SK-N-SH treated with all-trans-retinoic acid at 6 μM for 48 hours (cell line): Measurements from ENCODE around the gene CACNA1B.

Experiments used
- ATAC-seq: fragments of 200-7000 bp; cut with Tn5 transposase; 3 replicates; pipeline ENCODE4 v1.9.1; 2020; ENCODE audit warnings: mild to moderate bottlenecking, moderate library complexity
- ARNTL ChIP-seq: fragments of 450-650 bp; formaldehyde crosslinking; IDR thresholded peaks from 2 replicates; pipeline ENCODE4 v1.5.0; 2020; ENCODE audit warnings: low read depth, mild to moderate bottlenecking, moderate library complexity, borderline replicate concordance
- GLIS3 ChIP-seq: fragments of 250-450 bp; sonication (Bioruptor Pico); IDR thresholded peaks from 2 replicates; pipeline ENCODE4 v1.5.0; 2020; ENCODE audit warnings: mild to moderate bottlenecking, moderate library complexity
- ISL1 ChIP-seq: fragments of 250-450 bp; sonication (Bioruptor Pico); IDR thresholded peaks from 2 replicates; pipeline ENCODE4 v2.1.2; 2022; ENCODE audit warnings: mild to moderate bottlenecking, moderate library complexity
- OSR1 ChIP-seq: fragments of 250-450 bp; sonication (Bioruptor Pico); IDR thresholded peaks from 2 replicates; pipeline ENCODE4 v1.8.0; 2022; ENCODE audit warnings: moderate library complexity, mild to moderate bottlenecking, inconsistent platforms
- POU6F1 ChIP-seq: fragments of 250-450 bp; sonication (Bioruptor Pico); IDR thresholded peaks from 2 replicates; pipeline ENCODE4 v1.8.0; 2021; ENCODE audit warnings: low read depth, mild to moderate bottlenecking, moderate library complexity, borderline replicate concordance
- PPARA ChIP-seq: fragments of 250-450 bp; sonication (Bioruptor Pico); IDR thresholded peaks from 2 replicates; pipeline ENCODE4 v1.5.0; 2020; ENCODE audit warnings: mild to moderate bottlenecking, borderline replicate concordance
- RARB ChIP-seq: fragments of 250-450 bp; sonication (Bioruptor Pico); IDR thresholded peaks from 2 replicates; pipeline ENCODE4 v1.8.0; 2021; ENCODE audit warnings: mild to moderate bottlenecking, moderate library complexity
- SNAI2 ChIP-seq: fragments of 250-450 bp; sonication (Bioruptor Pico); IDR thresholded peaks from 2 replicates; pipeline ENCODE4 v1.5.0; 2020; ENCODE audit warnings: mild to moderate bottlenecking, moderate library complexity
- TCF4 ChIP-seq: fragments of 250-450 bp; sonication (Bioruptor Pico); IDR thresholded peaks from 2 replicates; pipeline ENCODE4 v1.8.0; 2021; ENCODE audit warnings: mild to moderate bottlenecking, moderate library complexity, borderline replicate concordance
- TOX ChIP-seq: fragments of 250-450 bp; sonication (Bioruptor Pico); IDR thresholded peaks from 2 replicates; pipeline ENCODE4 v1.8.0; 2021; ENCODE audit warnings: mild to moderate bottlenecking, moderate library complexity, borderline replicate concordance
- TSHZ2 ChIP-seq: fragments of 250-450 bp; sonication (Bioruptor Pico); IDR thresholded peaks from 2 replicates; pipeline ENCODE4 v1.5.0; 2020; ENCODE audit warnings: mild to moderate bottlenecking, moderate library complexity
- ZC3H10 ChIP-seq: fragments of 250-450 bp; sonication (Bioruptor Pico); IDR thresholded peaks from 2 replicates; pipeline ENCODE4 v1.5.1; 2021; ENCODE audit warnings: mild to moderate bottlenecking, moderate library complexity
- ZFP3 ChIP-seq: fragments of 250-450 bp; sonication (Bioruptor Pico); IDR thresholded peaks from 2 replicates; pipeline ENCODE4 v1.5.0; 2020; ENCODE audit warnings: mild to moderate bottlenecking, moderate library complexity
- ZFP30 ChIP-seq: fragments of 450-650 bp; formaldehyde crosslinking; IDR thresholded peaks from 2 replicates; pipeline ENCODE4 v1.5.0; 2022; ENCODE audit warnings: mild to moderate bottlenecking, moderate library complexity
- ZNF565 ChIP-seq: fragments of 450-650 bp; formaldehyde crosslinking; conservative IDR thresholded peaks from 2 replicates; pipeline ENCODE4 v1.5.0; 2020; ENCODE audit warnings: low read depth, mild to moderate bottlenecking, moderate library complexity
- ZNF70 ChIP-seq: fragments of 450-650 bp; formaldehyde crosslinking; IDR thresholded peaks from 2 replicates; pipeline ENCODE4 v1.5.0; 2020; ENCODE audit warnings: mild to moderate bottlenecking, moderate library complexity
- ZNF8 ChIP-seq: fragments of 450-650 bp; formaldehyde crosslinking; IDR thresholded peaks from 2 replicates; pipeline ENCODE4 v1.5.0; 2020; ENCODE audit warnings: mild to moderate bottlenecking, moderate library complexity
- TF ChIP-seq, protein P1 (sequence below): fragments of 250-450 bp; sonication (Bioruptor Pico); IDR thresholded peaks from 2 replicates; pipeline ENCODE4 v1.8.0; 2020; ENCODE audit warnings: mild to moderate bottlenecking, moderate library complexity, borderline replicate concordance
- TF ChIP-seq, protein P2 (sequence below): fragments of 250-450 bp; sonication (Bioruptor Pico); IDR thresholded peaks from 2 replicates; pipeline ENCODE4 v1.5.1; 2020; ENCODE audit warnings: low read depth, mild to moderate bottlenecking, moderate library complexity

Gene CACNA1B

DNA sequence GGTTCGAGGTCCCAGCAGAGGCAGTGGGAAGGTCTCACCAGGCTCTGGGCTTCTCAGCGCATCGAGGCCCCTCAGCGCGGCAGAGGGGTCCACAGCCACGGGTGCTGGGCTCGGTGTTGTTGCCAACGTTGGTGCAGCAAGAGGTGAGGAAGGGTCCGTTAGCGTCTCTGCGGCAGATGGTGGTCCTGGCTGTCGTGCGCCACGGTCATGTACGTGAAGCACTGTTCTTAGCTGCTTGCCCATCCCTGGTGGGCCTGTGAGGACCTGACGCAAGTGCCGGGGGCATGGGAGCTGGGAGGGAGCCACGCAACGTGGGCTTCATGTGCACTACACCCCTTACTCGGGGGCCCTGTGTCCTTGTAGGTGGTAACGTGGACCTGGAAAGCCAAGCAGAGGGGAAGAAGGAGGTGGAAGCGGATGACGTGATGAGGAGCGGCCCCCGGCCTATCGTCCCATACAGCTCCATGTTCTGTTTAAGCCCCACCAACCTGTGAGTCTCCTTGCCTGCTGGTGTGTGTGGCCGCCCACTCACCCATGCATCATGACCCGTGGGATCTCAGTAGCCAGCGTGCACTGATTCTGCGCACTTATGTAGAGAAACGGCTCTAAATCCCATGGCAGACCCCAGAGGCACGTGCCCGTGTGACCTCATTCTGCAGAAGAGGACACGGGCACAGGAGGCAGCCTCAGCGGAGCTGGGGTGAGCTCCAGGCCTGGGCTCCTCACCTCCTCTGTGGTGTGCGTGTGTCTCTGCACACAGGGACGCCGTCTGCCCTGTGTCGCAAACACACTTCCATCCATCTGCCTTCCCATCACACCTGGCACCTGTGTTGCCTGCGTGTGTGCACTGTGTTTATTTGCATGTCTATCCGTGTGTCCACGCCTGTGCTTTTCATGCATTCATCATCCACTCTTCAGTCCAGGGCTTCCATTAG lies 166.1 kb downstream of the CACNA1B start (continued):
- TF ChIP-seq, protein P1, sequence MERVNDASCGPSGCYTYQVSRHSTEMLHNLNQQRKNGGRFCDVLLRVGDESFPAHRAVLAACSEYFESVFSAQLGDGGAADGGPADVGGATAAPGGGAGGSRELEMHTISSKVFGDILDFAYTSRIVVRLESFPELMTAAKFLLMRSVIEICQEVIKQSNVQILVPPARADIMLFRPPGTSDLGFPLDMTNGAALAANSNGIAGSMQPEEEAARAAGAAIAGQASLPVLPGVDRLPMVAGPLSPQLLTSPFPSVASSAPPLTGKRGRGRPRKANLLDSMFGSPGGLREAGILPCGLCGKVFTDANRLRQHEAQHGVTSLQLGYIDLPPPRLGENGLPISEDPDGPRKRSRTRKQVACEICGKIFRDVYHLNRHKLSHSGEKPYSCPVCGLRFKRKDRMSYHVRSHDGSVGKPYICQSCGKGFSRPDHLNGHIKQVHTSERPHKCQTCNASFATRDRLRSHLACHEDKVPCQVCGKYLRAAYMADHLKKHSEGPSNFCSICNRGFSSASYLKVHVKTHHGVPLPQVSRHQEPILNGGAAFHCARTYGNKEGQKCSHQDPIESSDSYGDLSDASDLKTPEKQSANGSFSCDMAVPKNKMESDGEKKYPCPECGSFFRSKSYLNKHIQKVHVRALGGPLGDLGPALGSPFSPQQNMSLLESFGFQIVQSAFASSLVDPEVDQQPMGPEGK (CRISPR knock-in tag), result no peak
- no peak for TF ChIP-seq ZC3H10 (CRISPR knock-in tag)
- no peak for TF ChIP-seq RARB (CRISPR knock-in tag)

- ATAC-seq, result no peak
- no peak for TF ChIP-seq TCF4 (CRISPR knock-in tag)
- no peak for TF ChIP-seq TOX (CRISPR knock-in tag)
- TF ChIP-seq ISL1 (CRISPR knock-in tag), result no peak
- no peak for TF ChIP-seq GLIS3 (CRISPR knock-in tag)
- no peak for TF ChIP-seq SNAI2 (CRISPR knock-in tag)
- no peak for TF ChIP-seq ARNTL
- no peak for TF ChIP-seq TSHZ2 (CRISPR knock-in tag)
- TF ChIP-seq PPARA (CRISPR knock-in tag), result no peak
- TF ChIP-seq ZFP3, result no peak
- TF ChIP-seq, protein P1 (CRISPR knock-in tag), result no peak
- TF ChIP-seq ZNF565, result no peak
- no peak for TF ChIP-seq RARB (CRISPR knock-in tag)
- TF ChIP-seq, protein P2, sequence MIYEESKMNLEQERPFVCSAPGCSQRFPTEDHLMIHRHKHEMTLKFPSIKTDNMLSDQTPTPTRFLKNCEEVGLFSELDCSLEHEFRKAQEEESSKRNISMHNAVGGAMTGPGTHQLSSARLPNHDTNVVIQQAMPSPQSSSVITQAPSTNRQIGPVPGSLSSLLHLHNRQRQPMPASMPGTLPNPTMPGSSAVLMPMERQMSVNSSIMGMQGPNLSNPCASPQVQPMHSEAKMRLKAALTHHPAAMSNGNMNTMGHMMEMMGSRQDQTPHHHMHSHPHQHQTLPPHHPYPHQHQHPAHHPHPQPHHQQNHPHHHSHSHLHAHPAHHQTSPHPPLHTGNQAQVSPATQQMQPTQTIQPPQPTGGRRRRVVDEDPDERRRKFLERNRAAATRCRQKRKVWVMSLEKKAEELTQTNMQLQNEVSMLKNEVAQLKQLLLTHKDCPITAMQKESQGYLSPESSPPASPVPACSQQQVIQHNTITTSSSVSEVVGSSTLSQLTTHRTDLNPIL (CRISPR knock-in tag), result no peak
Measured at GRCh38 chr9:138044485-138045383, 167.2 kb downstream of the CACNA1B start.

- ATAC-seq, result no peak
- TF ChIP-seq ZFP30 (CRISPR knock-in tag), result no peak
- TF ChIP-seq, protein P2 (CRISPR knock-in tag), result no peak
- TF ChIP-seq ZFP3, result no peak
- TF ChIP-seq OSR1 (CRISPR knock-in tag), result no peak
- TF ChIP-seq TOX (CRISPR knock-in tag), result no peak
- no peak for TF ChIP-seq POU6F1 (CRISPR knock-in tag)
- no peak for TF ChIP-seq ZNF8 (CRISPR knock-in tag)
- TF ChIP-seq ZNF70 (CRISPR knock-in tag), result no peak
- TF ChIP-seq TCF4 (CRISPR knock-in tag), result no peak
- TF ChIP-seq ZC3H10 (CRISPR knock-in tag), result no peak
- no peak for TF ChIP-seq SNAI2 (CRISPR knock-in tag)
- TF ChIP-seq, protein P1 (CRISPR knock-in tag), result no peak
- no peak for TF ChIP-seq ARNTL
- no peak for TF ChIP-seq ISL1 (CRISPR knock-in tag)
Measured at GRCh38 chr9:138045541-138046490, 168.2 kb downstream of the CACNA1B start.
